H1 (cell line): ENCODE measurements around the gene ID2. TPM values are rescaled to one million over a fixed set of nuclear protein-coding genes. Genes with fewer than 3 reads are reported as not detected.

Source experiments
- CTCF ChIA-PET: fragments of 300-600 bp; sonication (Branson Sonifier 250); formaldehyde crosslinking; loops from one replicate; lab custom pipeline; 2021; ENCODE audit not compliant: partially characterized antibody; lab: Charles Lee
- POLR2A ChIA-PET: fragments of 300-600 bp; sonication (Branson Sonifier 250); formaldehyde crosslinking; loops from one replicate; lab custom pipeline; 2021; ENCODE audit warnings: inconsistent platforms; ENCODE audit not compliant: partially characterized antibody; lab: Charles Lee
- DNase-seq, 2 experiments: peaks; one replicate each; pipeline versions ENCODE4 v3.0.0 to v3.0.0-alpha.2; 2010 to 2022; ENCODE audit warnings: low spot score in 2 of 2, low read depth in 1 of 2, mixed read lengths in 1 of 2
- FAIRE-seq: peaks from 2 replicates; lab custom pipeline; 2011; peaks lifted over from hg19 to GRCh38; lab: Jason Lieb, UNC
- H2AFZ ChIP-seq: 2 replicates; pipeline ENCODE4 v1.8.1; 2012; ENCODE audit warnings: low read length, inconsistent platforms
- H2AK5ac ChIP-seq: 2 replicates; pipeline ENCODE4 v1.6.1; 2013; ENCODE audit warnings: low read depth, low read length
- H2BK120ac ChIP-seq: replicated peaks from 2 replicates; pipeline ENCODE3; 2013; ENCODE audit warnings: low read depth, low read length, inconsistent platforms
- H2BK12ac ChIP-seq: 2 replicates; pipeline ENCODE4 v1.6.1; 2013; ENCODE audit warnings: low read depth, low read length
- H2BK15ac ChIP-seq: 2 replicates; pipeline ENCODE4 v1.6.1; 2013; ENCODE audit warnings: low read length
- H2BK20ac ChIP-seq: 2 replicates; pipeline ENCODE4 v1.6.1; 2013; ENCODE audit warnings: low read length
- H2BK5ac ChIP-seq: 2 replicates; pipeline ENCODE4 v1.6.1; 2013; ENCODE audit warnings: low read depth, low read length
- H3K14ac ChIP-seq: 2 replicates; pipeline ENCODE4 v1.6.1; 2013; ENCODE audit warnings: inconsistent platforms; ENCODE audit not compliant: insufficient read length
- H3K18ac ChIP-seq: 2 replicates; pipeline ENCODE4 v1.6.1; 2013; ENCODE audit warnings: low read length; ENCODE audit errors: extremely low read depth
- H3K23ac ChIP-seq: 2 replicates; pipeline ENCODE4 v1.6.1; 2013; ENCODE audit warnings: inconsistent platforms; ENCODE audit not compliant: insufficient read length
- H3K23me2 ChIP-seq: 2 replicates; pipeline ENCODE4 v1.6.1; 2013; ENCODE audit warnings: low read depth, low read length
- H3K27ac ChIP-seq: 2 replicates; pipeline ENCODE4 v1.6.1; 2011; ENCODE audit warnings: low read depth, low read length, inconsistent platforms
- H3K27me3 ChIP-seq, 4 experiments: replicated peaks in 1 of 4; 1 replicate in 1 of 4; 2 replicates in 3 of 4; pipeline versions ENCODE4 v1.6.1 to v1.8.1; 2011 to 2013; ENCODE audit warnings: low read length in 3 of 4, mild to moderate bottlenecking in 3 of 4, inconsistent platforms in 2 of 4, mixed read lengths in 2 of 4, moderate library complexity in 1 of 4; ENCODE audit not compliant: control insufficient read depth in 3 of 4, insufficient read depth in 3 of 4; ENCODE audit errors: extremely low read depth in 1 of 4
- H3K36me3 ChIP-seq, 4 experiments: 2 replicates each; pipeline versions ENCODE4 v1.6.1 to v1.8.1; 2011 to 2013; ENCODE audit warnings: mild to moderate bottlenecking in 4 of 4, low read length in 3 of 4, moderate library complexity in 2 of 4, control low read depth in 1 of 4, inconsistent platforms in 1 of 4; ENCODE audit not compliant: insufficient read depth in 4 of 4, control insufficient read depth in 2 of 4
- H3K4ac ChIP-seq: replicated peaks from 2 replicates; pipeline ENCODE3; 2013; ENCODE audit warnings: low read length, low read depth, mixed read lengths, inconsistent platforms; ENCODE audit not compliant: insufficient read length
- H3K4me1 ChIP-seq, 4 experiments: replicated peaks in 1 of 4; 1 replicate in 1 of 4; 2 replicates in 3 of 4; pipeline versions ENCODE4 v1.6.1 to v1.8.1; 2011 to 2013; ENCODE audit warnings: low read length in 3 of 4, inconsistent platforms in 2 of 4, mixed read lengths in 1 of 4; ENCODE audit not compliant: insufficient read depth in 4 of 4, control insufficient read depth in 3 of 4
- H3K4me2 ChIP-seq, 2 experiments: 2 replicates each; pipeline versions ENCODE4 v1.6.1 to v1.8.1; 2011 to 2013; ENCODE audit warnings: low read depth in 2 of 2, low read length in 2 of 2, control low read depth in 1 of 2, inconsistent platforms in 1 of 2, mild to moderate bottlenecking in 1 of 2; ENCODE audit not compliant: insufficient read depth in 1 of 2
- H3K4me3 ChIP-seq, 4 experiments: fragments of 200-600, 300-600 bp in 1 of 4; sonication (generic), shearing (Covaris generic), sonication (Bioruptor Twin) in 1 of 4; 2 replicates each; pipeline versions ENCODE4 v1.5.1 to v1.8.1; 2011 to 2016; ENCODE audit warnings: low read length in 4 of 4, low read depth in 3 of 4, control low read depth in 2 of 4, inconsistent platforms in 2 of 4, mild to moderate bottlenecking in 2 of 4, mixed read lengths in 1 of 4, moderate library complexity in 1 of 4; ENCODE audit not compliant: insufficient read depth in 2 of 4; ENCODE audit errors: extremely low read depth in 1 of 4
- H3K56ac ChIP-seq: replicated peaks from 2 replicates; pipeline ENCODE3; 2013; ENCODE audit warnings: low read depth, mild to moderate bottlenecking, mixed read lengths, low read length, inconsistent platforms; ENCODE audit not compliant: insufficient read length
- H3K79me1 ChIP-seq: 2 replicates; pipeline ENCODE4 v1.6.1; 2013; ENCODE audit warnings: low read depth, low read length, control low read depth
- H3K79me2 ChIP-seq, 2 experiments: 2 replicates each; pipeline versions ENCODE4 v1.6.1 to v1.8.1; 2012 to 2013; ENCODE audit warnings: low read length in 2 of 2, mild to moderate bottlenecking in 2 of 2, inconsistent platforms in 1 of 2; ENCODE audit not compliant: insufficient read depth in 2 of 2, control insufficient read depth in 1 of 2
- H3K9ac ChIP-seq, 4 experiments: replicated peaks in 1 of 4; 1 replicate in 1 of 4; 2 replicates in 3 of 4; pipeline versions ENCODE4 v1.6.1 to v1.8.1; 2011 to 2013; ENCODE audit warnings: low read depth in 3 of 4, low read length in 3 of 4, control low read depth in 2 of 4, mild to moderate bottlenecking in 2 of 4, moderate library complexity in 2 of 4, inconsistent platforms in 1 of 4; ENCODE audit errors: extremely low read depth in 1 of 4
- H3K9me3 ChIP-seq, 2 experiments: 2 replicates each; pipeline versions ENCODE4 v1.6.1 to v1.8.1; 2012 to 2013; ENCODE audit warnings: mild to moderate bottlenecking in 2 of 2, moderate library complexity in 2 of 2, control low read depth in 1 of 2, inconsistent platforms in 1 of 2, low read depth in 1 of 2, low read length in 1 of 2, mixed read lengths in 1 of 2; ENCODE audit not compliant: insufficient read depth in 2 of 2
- H4K20me1 ChIP-seq, 2 experiments: replicated peaks in 1 of 2; 2 replicates each; pipeline versions ENCODE3 to v1.8.1; 2011 to 2013; ENCODE audit warnings: inconsistent platforms in 2 of 2, low read length in 2 of 2, mild to moderate bottlenecking in 1 of 2; ENCODE audit not compliant: insufficient read depth in 2 of 2, control insufficient read depth in 1 of 2
- H4K5ac ChIP-seq: 2 replicates; pipeline ENCODE4 v1.6.1; 2013; ENCODE audit warnings: low read length, low read depth, mixed read lengths, inconsistent platforms; ENCODE audit not compliant: insufficient read length
- H4K8ac ChIP-seq: 2 replicates; pipeline ENCODE4 v1.8.0; 2013; ENCODE audit warnings: mild to moderate bottlenecking, moderate library complexity, low read length, inconsistent platforms; ENCODE audit not compliant: insufficient read depth; ENCODE audit errors: extremely low read depth
- H4K91ac ChIP-seq: replicated peaks from 2 replicates; pipeline ENCODE3; 2013; ENCODE audit warnings: low read length, mixed read lengths, inconsistent platforms; ENCODE audit not compliant: insufficient read length
- ATF2 ChIP-seq: IDR thresholded peaks from 2 replicates; pipeline ENCODE4 v1.6.1; 2012; ENCODE audit warnings: low read length, inconsistent platforms
- CHD1 ChIP-seq: IDR thresholded peaks from 2 replicates; pipeline ENCODE4 v1.6.1; 2012; ENCODE audit warnings: low read depth, low read length, improper control_type of control experiment
- E2F6 ChIP-seq: IDR thresholded peaks from 2 replicates; pipeline ENCODE4 v1.6.1; 2012; ENCODE audit warnings: inconsistent platforms
- FOSL1 ChIP-seq: IDR thresholded peaks from 2 replicates; pipeline ENCODE4 v1.6.1; 2011; ENCODE audit warnings: mild to moderate bottlenecking, low read depth, low read length, moderate library complexity; ENCODE audit not compliant: insufficient read depth
- SP2 ChIP-seq: IDR thresholded peaks from 2 replicates; pipeline ENCODE4 v1.6.1; 2012; ENCODE audit warnings: mild to moderate bottlenecking, low read length, inconsistent platforms
- SRF ChIP-seq: IDR thresholded peaks from 2 replicates; pipeline ENCODE4 v1.6.1; 2011; ENCODE audit warnings: mild to moderate bottlenecking, low read depth, low read length, moderate library complexity
- TAF7 ChIP-seq: optimal IDR thresholded peaks from 2 replicates; pipeline ENCODE3; 2011; ENCODE audit warnings: low read depth, mild to moderate bottlenecking, inconsistent platforms, low read length, moderate library complexity, borderline replicate concordance
- TEAD4 ChIP-seq: IDR thresholded peaks from 2 replicates; pipeline ENCODE4 v1.6.1; 2012; ENCODE audit warnings: low read depth, low read length, inconsistent platforms, mixed read lengths
- WGBS, 2 experiments: shearing (Covaris generic) in 1 of 2; methylation state at CpG; one replicate each; pipeline versions ENCODE4 v1.1.6 to v1.1.7; 2013 to 2015; ENCODE audit warnings: low lambda C conversion rate in 2 of 2, mixed read lengths in 2 of 2, inconsistent platforms in 1 of 2, low coverage in 1 of 2, missing lambda C conversion rate in 1 of 2; ENCODE audit not compliant: insufficient replicate concordance in 2 of 2, insufficient coverage in 1 of 2, insufficient read length in 1 of 2; ENCODE audit errors: extremely low coverage in 1 of 2, missing lambda C conversion rate in 1 of 2; 5-methylcytosine and 5-hydroxymethylcytosine counted together
- polyA plus RNA-seq, 7 experiments: library from polyadenylated mRNA; depleted of rRNA in 3 of 7; stranded (reverse) in 5 of 7; unstranded in 2 of 7; fragments of >200 nt in 5 of 7; fragments of 200-250 nt in 2 of 7; gene quantifications; 1 replicate in 5 of 7; 2 replicates in 1 of 7; 4 replicates in 1 of 7; pipeline versions ENCODE4 v1.2.1 to v1.2.3, GENCODE V29; 2011 to 2013; ENCODE audit warnings: missing spikeins in 2 of 7, mixed read lengths in 2 of 7
- total RNA-seq: library from RNA; stranded (reverse); fragmentation: NEBNext Ultra II Directional; extraction: Animal tissue kit (Norgen Biotek cat#: 25700); gene quantifications from 2 replicates; pipeline ENCODE4 v1.2.1, GENCODE V29; 2021

Gene ID2
- total and polyA plus RNA-seq, 2 of the 8 experiments (the other 6 are each of a cell fraction or from before 2014, with no cell fraction given) = 36.7 to 214 TPM

- H4K5ac ChIP-seq = no peak overlapping the region
- no peak overlapping the region for H2BK20ac ChIP-seq
- H3K36me3 ChIP-seq = no peaks in the 10 kb centered on the region
- no peak overlapping the region for H3K4ac ChIP-seq
- H3K79me2 ChIP-seq = no peaks in the 10 kb centered on the region
- H3K18ac ChIP-seq = no peak overlapping the region
- no peak overlapping the region for H2AFZ ChIP-seq
- H2BK12ac ChIP-seq = no peak overlapping the region
- no peak overlapping the region for H3K4me3 ChIP-seq
- H2BK120ac ChIP-seq = no peak overlapping the region
- no peak overlapping the region for H3K27ac ChIP-seq
- no peak overlapping the region for H3K23ac ChIP-seq
- H2BK5ac ChIP-seq = no peak overlapping the region
- H3K27me3 ChIP-seq = peaks cover 0 to 2% (median 0%) of the 10 kb centered on the region in 4 experiments; a peak in 1 of 7 replicates
- no peak overlapping the region for H3K14ac ChIP-seq
- no peak overlapping the region for H3K4me2 ChIP-seq
- WGBS, 2 experiments = 89% methylated on average over 17 of the region's 17 CpGs; no CpG with 5 or more reads in 1 of the 2 experiments
- ChIA-PET POLR2A (interaction anchor here (0.6 to 1.8 kb wide), 3 partner anchors 20 to 25 kb away, joined by 3 to 6 read pairs (median 4); partner anchors contain the start of gene ID2), CTCF (interaction anchor here (1.2 to 1.3 kb wide), 2 partner anchors 16 to 124 kb away, joined by 3 to 6 read pairs; no protein-coding TSS in a partner anchor)
- no peak overlapping the region for H4K91ac ChIP-seq
- H3K56ac ChIP-seq = no peak overlapping the region
- no peak overlapping the region for H2BK15ac ChIP-seq
- H3K9me3 ChIP-seq = no peaks in the 10 kb centered on the region
- no peak overlapping the region for H2AK5ac ChIP-seq
- H3K9ac ChIP-seq = no peak overlapping the region
- no peaks in the 10 kb centered on the region for H3K79me1 ChIP-seq
- FAIRE-seq (no peak), DNase-seq (no peak)
- no peak overlapping the region for H4K8ac ChIP-seq
- peaks cover 0 to 3% (median 0%) of the 10 kb centered on the region in 4 experiments; a peak in 3 of 7 replicates for H3K4me1 ChIP-seq
- H3K23me2 ChIP-seq = no peaks in the 10 kb centered on the region
- H4K20me1 ChIP-seq = no peaks in the 10 kb centered on the region
- TF ChIP-seq CHD1 (no peak), SRF (no peak), TAF7 (no peak), SP2 (no peak), E2F6 (no peak), ATF2 (no peak), FOSL1 (no peak), TEAD4 (no peak)
Measured at GRCh38 chr2:8657423-8658062, 24.3 kb upstream of the ID2 start.
